Measurements from ENCODE around the gene CHCHD3. TPM values are rescaled to one million over a fixed set of nuclear protein-coding genes. Genes with fewer than 3 reads are reported as not detected.

The CHCHD3 gene
- total RNA-seq, 4 donors from 2014 or later, result 27.9 to 39.0 (median 34.5) TPM

GRCh38 chr7:132993377-132994013 lies 88.4 kb downstream of the CHCHD3 start:
- DNase-seq (ENCODE audit: low spot score in 2 of 2), result no peak
- intact Hi-C loops (cut with DNase I; ENCODE audit: low total_unique reads), result no loop called here
- WGBS, 2 donors, result 81 to 85% methylated on average over 5 of the region's 5 CpGs
- TF ChIP-seq CTCF (IDR thresholded peaks at IDR 0.05) (no peak), POLR2A (IDR thresholded peaks at IDR 0.05) (no peak)
- no peak overlapping the region for H3K4me3 ChIP-seq (ENCODE audit: low read depth, poor library complexity, severe bottlenecking)

- intact Hi-C loops (cut with DNase I; ENCODE audit: low total_unique reads), result no loop called here
- no peak overlapping the region for H3K4me3 ChIP-seq (ENCODE audit: low read depth, poor library complexity, severe bottlenecking)
- TF ChIP-seq CTCF (IDR thresholded peaks at IDR 0.05) (no peak), POLR2A (IDR thresholded peaks at IDR 0.05) (no peak)
- no peak for DNase-seq (ENCODE audit: low spot score in 2 of 2)
- WGBS, 2 donors, result 88 to 91% methylated on average over 9 of the region's 9 CpGs
Measured at GRCh38 chr7:132991615-132992587, 90.0 kb downstream of the CHCHD3 start.

GRCh38 chr7:132988117-132988516 lies 93.8 kb downstream of the CHCHD3 start:
- intact Hi-C loops (cut with DNase I; ENCODE audit: low total_unique reads), result no loop called here
- no peak for DNase-seq (ENCODE audit: low spot score in 2 of 2)
- no peak overlapping the region for H3K4me3 ChIP-seq (ENCODE audit: low read depth, poor library complexity, severe bottlenecking)
- WGBS, 2 donors, result 91 to 100% methylated on average over 1 of the region's 1 CpG
- TF ChIP-seq POLR2A (IDR thresholded peaks at IDR 0.05) (no peak), CTCF (IDR thresholded peaks at IDR 0.05) (no peak)

- no peak for DNase-seq (ENCODE audit: low spot score in 2 of 2)
- 100% methylated on average over 1 of the region's 1 CpG for WGBS, 2 donors
Measured at GRCh38 chr7:132980402-132980801, 101.5 kb downstream of the CHCHD3 start.

GRCh38 chr7:132979524-132979923 lies 102.4 kb downstream of the CHCHD3 start:
- no peak overlapping the region for H3K4me3 ChIP-seq (ENCODE audit: low read depth, poor library complexity, severe bottlenecking)
- no peak for DNase-seq (ENCODE audit: low spot score in 2 of 2)
- TF ChIP-seq CTCF (IDR thresholded peaks at IDR 0.05), result no peak
- no peak for TF ChIP-seq POLR2A (IDR thresholded peaks at IDR 0.05)
- intact Hi-C loops (cut with DNase I; ENCODE audit: low total_unique reads), result no loop called here

More at GRCh38 chr7:132980402-132980801, 101.5 kb downstream of the CHCHD3 start:
- intact Hi-C loops (cut with DNase I; ENCODE audit: low total_unique reads), result no loop called here
- no peak overlapping the region for H3K4me3 ChIP-seq (ENCODE audit: low read depth, poor library complexity, severe bottlenecking)
- TF ChIP-seq POLR2A (IDR thresholded peaks at IDR 0.05) (no peak), CTCF (IDR thresholded peaks at IDR 0.05) (no peak)

Measured in lower leg skin (tissue), 4 donors.